Liver (tissue), 9 donors: ENCODE measurements around the gene COQ2. TPM values are rescaled to one million over a fixed set of nuclear protein-coding genes. Genes with fewer than 3 reads are reported as not detected.

Source experiments
- DNase-seq: peaks from one replicate; pipeline ENCODE4 v3.0.0-alpha.2; 2017; ENCODE audit warnings: low spot score
- H3K27ac ChIP-seq, 2 donors: one replicate each; pipeline ENCODE4 v1.7.0; 2013; ENCODE audit warnings: inconsistent platforms in 2 of 2, low read length in 2 of 2, control low read depth in 1 of 2, low read depth in 1 of 2, mild to moderate bottlenecking in 1 of 2
- H3K27me3 ChIP-seq, 4 donors: one replicate each; pipeline versions ENCODE4 v1.6.1 to v1.7.0; 2013; ENCODE audit warnings: low read length in 3 of 4, inconsistent platforms in 1 of 4, mild to moderate bottlenecking in 1 of 4, moderate library complexity in 1 of 4; ENCODE audit not compliant: control insufficient read depth in 4 of 4, insufficient read depth in 4 of 4
- H3K36me3 ChIP-seq, 4 donors: one replicate each; pipeline versions ENCODE4 v1.6.1 to v1.7.0; 2013; ENCODE audit warnings: low read length in 3 of 4, mild to moderate bottlenecking in 3 of 4, low read depth in 1 of 4, moderate library complexity in 1 of 4; ENCODE audit not compliant: control insufficient read depth in 4 of 4, insufficient read depth in 3 of 4
- H3K4me1 ChIP-seq, 4 donors: one replicate each; pipeline versions ENCODE4 v1.6.1 to v1.7.0; 2013; ENCODE audit warnings: low read length in 3 of 4, mild to moderate bottlenecking in 3 of 4, moderate library complexity in 1 of 4; ENCODE audit not compliant: control insufficient read depth in 4 of 4, insufficient read depth in 4 of 4
- H3K4me3 ChIP-seq, 3 donors: one replicate each; pipeline versions ENCODE4 v1.6.1 to v1.7.0; 2013; ENCODE audit warnings: low read length in 3 of 3, control low read depth in 1 of 3, low read depth in 1 of 3, mild to moderate bottlenecking in 1 of 3
- H3K9ac ChIP-seq, 2 donors: one replicate each; pipeline ENCODE4 v1.7.0; 2013; ENCODE audit warnings: low read length in 2 of 2, mild to moderate bottlenecking in 2 of 2, moderate library complexity in 2 of 2, control low read depth in 1 of 2, low read depth in 1 of 2
- H3K9me3 ChIP-seq, 4 donors: one replicate each; pipeline versions ENCODE4 v1.6.1 to v1.7.0; 2013; ENCODE audit warnings: low read length in 3 of 4; ENCODE audit not compliant: control insufficient read depth in 4 of 4
- ATF3 ChIP-seq: IDR thresholded peaks from 2 replicates; pipeline ENCODE4 v1.6.1; 2016; ENCODE audit warnings: antibody characterized with exemption
- CTCF ChIP-seq: fragments of 150-350 bp; IDR thresholded peaks from 2 replicates; pipeline ENCODE4 v1.5.1; 2017; ENCODE audit warnings: improper control_type of control experiment, low read depth, low read length; ENCODE audit not compliant: missing input control
- EGR1 ChIP-seq, 2 donors: IDR thresholded peaks; 2 replicates each; pipeline ENCODE4 v1.6.1; 2016 to 2018; ENCODE audit warnings: antibody characterized with exemption in 2 of 2, low read depth in 2 of 2
- FOXA1 ChIP-seq: IDR thresholded peaks from 2 replicates; pipeline ENCODE4 v1.6.1; 2016; ENCODE audit warnings: antibody characterized with exemption
- FOXA2 ChIP-seq: IDR thresholded peaks from 2 replicates; pipeline ENCODE4 v1.6.1; 2016; ENCODE audit warnings: antibody characterized with exemption
- GABPA ChIP-seq, 2 donors: IDR thresholded peaks in 1 of 2; conservative IDR thresholded peaks in 1 of 2; 2 replicates each; pipeline ENCODE4 v1.6.1; 2016; ENCODE audit warnings: antibody characterized with exemption in 2 of 2, mild to moderate bottlenecking in 1 of 2, moderate library complexity in 1 of 2
- HNF4A ChIP-seq, 2 donors: conservative IDR thresholded peaks; 2 replicates each; pipeline ENCODE4 v1.6.1; 2016; ENCODE audit warnings: antibody characterized with exemption in 2 of 2, mild to moderate bottlenecking in 2 of 2
- HNF4G ChIP-seq: IDR thresholded peaks from 2 replicates; pipeline ENCODE4 v1.6.1; 2016; ENCODE audit warnings: antibody characterized with exemption
- JUND ChIP-seq, 2 donors: IDR thresholded peaks; 2 replicates each; pipeline ENCODE4 v1.6.1; 2016; ENCODE audit warnings: antibody characterized with exemption in 2 of 2
- MAX ChIP-seq: IDR thresholded peaks from 2 replicates; pipeline ENCODE4 v1.6.1; 2016; ENCODE audit warnings: antibody characterized with exemption
- NR2F2 ChIP-seq: IDR thresholded peaks from 2 replicates; pipeline ENCODE4 v1.6.1; 2016; ENCODE audit warnings: antibody characterized with exemption
- RAD21 ChIP-seq, 2 donors: IDR thresholded peaks; 2 replicates each; pipeline ENCODE4 v1.6.1; 2016; ENCODE audit warnings: antibody characterized with exemption in 2 of 2, mild to moderate bottlenecking in 2 of 2
- REST ChIP-seq: IDR thresholded peaks from 2 replicates; pipeline ENCODE4 v1.6.1; 2016; ENCODE audit warnings: antibody characterized with exemption, mild to moderate bottlenecking
- RXRA ChIP-seq, 2 donors: IDR thresholded peaks; 2 replicates each; pipeline ENCODE4 v1.6.1; 2017 to 2018; ENCODE audit warnings: antibody characterized with exemption in 2 of 2, mild to moderate bottlenecking in 1 of 2
- SP1 ChIP-seq: IDR thresholded peaks from 2 replicates; pipeline ENCODE4 v1.6.1; 2018; ENCODE audit warnings: antibody characterized with exemption, mild to moderate bottlenecking
- TAF1 ChIP-seq: conservative IDR thresholded peaks from 2 replicates; pipeline ENCODE4 v1.6.1; 2016; ENCODE audit warnings: antibody characterized with exemption, mild to moderate bottlenecking
- YY1 ChIP-seq: IDR thresholded peaks from 2 replicates; pipeline ENCODE4 v1.6.1; 2016; ENCODE audit warnings: antibody characterized with exemption, mild to moderate bottlenecking
- ZBTB33 ChIP-seq: IDR thresholded peaks from 2 replicates; pipeline ENCODE4 v1.6.1; 2016; ENCODE audit warnings: antibody characterized with exemption
- WGBS: extraction: QIAGEN DNeasy Blood & Tissue Kit; methylation state at CpG from one replicate; pipeline ENCODE4 v1.1.7; 2013; 5-methylcytosine and 5-hydroxymethylcytosine counted together
- polyA plus RNA-seq, 2 donors: library from polyadenylated mRNA; stranded (reverse) in 1 of 2; unstranded in 1 of 2; fragments of 200-250 nt in 1 of 2; fragments of >200 nt in 1 of 2; fragmentation: Nextera tagmentation in 1 of 2; extraction: Ambion mirVana in 1 of 2; gene quantifications; one replicate each; pipeline versions ENCODE4 v1.2.1 to v1.2.3, GENCODE V29; 2013 to 2015
- total RNA-seq, 2 donors: library from RNA; depleted of rRNA; stranded (reverse); fragments of >200 nt; gene quantifications; one replicate each; pipeline ENCODE4 v1.2.3, GENCODE V29; 2014
- donor health status: healthy.
- donor health status: healthy.
- donor health status: healthy.
- donor health status: healthy.
- donor health status: healthy.

Gene COQ2
- total and polyA plus RNA-seq, 4 donors = 8.6 to 13.6 (median 10.8) TPM

GRCh38 chr4:83281307-83281706 is 3.3 kb downstream of the COQ2 start:
- no peak overlapping the region for H3K9ac ChIP-seq
- no peak overlapping the region for H3K27ac ChIP-seq
- WGBS = 72% methylated on average over 4 of the region's 4 CpGs
- no peaks in the 10 kb centered on the region for H3K9me3 ChIP-seq
- H3K27me3 ChIP-seq = no peaks in the 10 kb centered on the region
- TF ChIP-seq RAD21 (IDR thresholded peaks at IDR 0.05) (no peak), GABPA (IDR thresholded peaks at IDR 0.05 in 1 of 2, conservative IDR thresholded peaks at IDR 0.05 in 1 of 2) (no peak), CTCF (no peak), REST (no peak), HNF4G (no peak), ATF3 (no peak), FOXA2 (no peak), FOXA1 (no peak), MAX (no peak), HNF4A (conservative IDR thresholded peaks at IDR 0.05) (no peak), EGR1 (IDR thresholded peaks at IDR 0.05; ENCODE audit: low read depth in 2 of 2) (no peak), JUND (IDR thresholded peaks at IDR 0.05) (no peak), SP1 (no peak), TAF1 (no peak), RXRA (IDR thresholded peaks at IDR 0.05) (no peak), ZBTB33 (no peak), YY1 (no peak), NR2F2 (no peak)
- H3K4me1 ChIP-seq = peaks cover 2 to 13% (median 9%) of the 10 kb centered on the region in 4 donors
- no peak overlapping the region for H3K4me3 ChIP-seq
- no peak for DNase-seq
- H3K36me3 ChIP-seq = peaks cover 0 to 3% (median 1%) of the 10 kb centered on the region in 4 donors
